ENCODE measurements around the gene POU2AF2. TPM values are rescaled to one million over a fixed set of nuclear protein-coding genes. Genes with fewer than 3 reads are reported as not detected.

The POU2AF2 gene
- total and polyA plus RNA-seq, 2 of the 8 experiments (the other 6 are each of a cell fraction or from before 2014, with no cell fraction given): not detected

DNA sequence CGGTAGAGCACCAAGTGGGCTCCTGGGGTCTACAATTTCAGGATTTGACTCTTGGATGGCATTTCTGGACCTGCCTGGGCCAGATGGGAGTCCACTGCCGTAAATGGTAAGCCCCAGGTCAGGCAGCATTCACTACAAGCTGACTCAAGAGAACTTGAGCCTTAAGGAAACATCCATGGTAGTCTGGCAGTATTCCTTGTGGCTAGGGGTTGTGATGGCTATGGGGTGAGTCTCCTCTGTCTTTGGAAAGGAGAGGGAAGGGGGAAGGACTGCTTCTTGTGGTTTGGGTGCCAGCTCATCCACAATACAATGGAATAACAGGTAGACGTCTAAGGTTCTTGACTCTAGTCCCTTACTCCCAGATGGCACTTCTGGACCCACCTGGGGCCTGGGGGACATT is 32.3 kb upstream of the POU2AF2 start:
- Histone ChIP-seq H4K20me1 (replicated peaks in 1 of 2; ENCODE audit: control insufficient read depth in 1 of 2, insufficient read depth in 2 of 2, low read length in 2 of 2) (no peaks in the 10 kb centered on the region), H3K23me2 (ENCODE audit: low read depth, low read length) (no peaks in the 10 kb centered on the region), H2AK5ac (ENCODE audit: low read depth, low read length) (no peak overlapping the region), H3K9me3 (ENCODE audit: insufficient read depth in 2 of 2, low read depth in 1 of 2, low read length in 1 of 2) (no peaks in the 10 kb centered on the region), H3K27ac (ENCODE audit: low read depth, low read length) (no peak overlapping the region), H3K9ac (replicated peaks in 1 of 4; ENCODE audit: extremely low read depth in 1 of 4, low read depth in 3 of 4, low read length in 3 of 4) (no peak overlapping the region), H2BK20ac (ENCODE audit: low read length) (no peak overlapping the region), H3K18ac (ENCODE audit: extremely low read depth, low read length) (no peak overlapping the region), H2AFZ (ENCODE audit: low read length) (no peak overlapping the region), H3K27me3 (replicated peaks in 1 of 4; ENCODE audit: control insufficient read depth in 3 of 4, extremely low read depth in 1 of 4, insufficient read depth in 3 of 4, low read length in 3 of 4) (no peaks in the 10 kb centered on the region), H3K23ac (ENCODE audit: insufficient read length) (no peak overlapping the region), H2BK120ac (replicated peaks; ENCODE audit: low read depth, low read length) (no peak overlapping the region), H2BK15ac (ENCODE audit: low read length) (no peak overlapping the region), H2BK12ac (ENCODE audit: low read depth, low read length) (no peak overlapping the region), H4K8ac (ENCODE audit: extremely low read depth, insufficient read depth, low read length) (no peak overlapping the region), H3K4me1 (replicated peaks in 1 of 4; ENCODE audit: control insufficient read depth in 3 of 4, insufficient read depth in 4 of 4, low read length in 3 of 4) (no peaks in the 10 kb centered on the region), H3K79me2 (ENCODE audit: control insufficient read depth in 1 of 2, insufficient read depth in 2 of 2, low read length in 2 of 2) (no peaks in the 10 kb centered on the region), H3K4me2 (ENCODE audit: insufficient read depth in 1 of 2, low read depth in 2 of 2, low read length in 2 of 2) (no peak overlapping the region), H2BK5ac (ENCODE audit: low read depth, low read length) (no peak overlapping the region), H3K79me1 (ENCODE audit: low read depth, low read length) (no peaks in the 10 kb centered on the region), H3K36me3 (ENCODE audit: control insufficient read depth in 2 of 4, insufficient read depth in 4 of 4, low read length in 3 of 4) (no peaks in the 10 kb centered on the region), H3K4ac (replicated peaks; ENCODE audit: insufficient read length, low read depth, low read length) (no peak overlapping the region), H4K91ac (replicated peaks; ENCODE audit: insufficient read length, low read length) (no peak overlapping the region), H4K5ac (ENCODE audit: insufficient read length, low read depth, low read length) (no peak overlapping the region), H3K14ac (ENCODE audit: insufficient read length) (no peak overlapping the region), H3K56ac (replicated peaks; ENCODE audit: insufficient read length, low read depth, low read length) (no peak overlapping the region), H3K4me3 (ENCODE audit: extremely low read depth in 1 of 4, insufficient read depth in 2 of 4, low read depth in 3 of 4, low read length in 4 of 4) (no peak overlapping the region)
- WGBS, 2 experiments (ENCODE audit: extremely low coverage in 1 of 2, insufficient coverage in 1 of 2, insufficient read length in 1 of 2, insufficient replicate concordance in 2 of 2, low coverage in 1 of 2, low lambda C conversion rate in 2 of 2, missing lambda C conversion rate in 1 of 2): 94% methylated on average over 3 of the region's 3 CpGs; no CpG with 5 or more reads in 1 of the 2 experiments
- ChIA-PET CTCF (ENCODE audit: partially characterized antibody) (interaction anchor here (0.6 to 2.2 kb wide), 2 partner anchors 17 to 720 kb away, joined by 3 to 10 read pairs; no protein-coding TSS in a partner anchor), POLR2A (ENCODE audit: partially characterized antibody) (no interaction called here)
- no peak for TF ChIP-seq FOSL1 (IDR thresholded peaks at IDR 0.05; ENCODE audit: insufficient read depth, low read depth, low read length)
- no peak for TF ChIP-seq CHD1 (IDR thresholded peaks at IDR 0.05; ENCODE audit: low read depth, low read length)
- TF ChIP-seq, protein P1, sequence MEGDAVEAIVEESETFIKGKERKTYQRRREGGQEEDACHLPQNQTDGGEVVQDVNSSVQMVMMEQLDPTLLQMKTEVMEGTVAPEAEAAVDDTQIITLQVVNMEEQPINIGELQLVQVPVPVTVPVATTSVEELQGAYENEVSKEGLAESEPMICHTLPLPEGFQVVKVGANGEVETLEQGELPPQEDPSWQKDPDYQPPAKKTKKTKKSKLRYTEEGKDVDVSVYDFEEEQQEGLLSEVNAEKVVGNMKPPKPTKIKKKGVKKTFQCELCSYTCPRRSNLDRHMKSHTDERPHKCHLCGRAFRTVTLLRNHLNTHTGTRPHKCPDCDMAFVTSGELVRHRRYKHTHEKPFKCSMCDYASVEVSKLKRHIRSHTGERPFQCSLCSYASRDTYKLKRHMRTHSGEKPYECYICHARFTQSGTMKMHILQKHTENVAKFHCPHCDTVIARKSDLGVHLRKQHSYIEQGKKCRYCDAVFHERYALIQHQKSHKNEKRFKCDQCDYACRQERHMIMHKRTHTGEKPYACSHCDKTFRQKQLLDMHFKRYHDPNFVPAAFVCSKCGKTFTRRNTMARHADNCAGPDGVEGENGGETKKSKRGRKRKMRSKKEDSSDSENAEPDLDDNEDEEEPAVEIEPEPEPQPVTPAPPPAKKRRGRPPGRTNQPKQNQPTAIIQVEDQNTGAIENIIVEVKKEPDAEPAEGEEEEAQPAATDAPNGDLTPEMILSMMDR (IDR thresholded peaks at IDR 0.05; ENCODE audit: control extremely low read depth in 1 of 3, insufficient read depth in 1 of 3, low read depth in 1 of 3, low read length in 3 of 3): no peak
- TF ChIP-seq TAF1 (IDR thresholded peaks at IDR 0.05; ENCODE audit: low read depth, low read length): no peak
- TF ChIP-seq ASH2L (IDR thresholded peaks at IDR 0.05; ENCODE audit: low read length): no peak
- no peak for DNase-seq (ENCODE audit: low read depth in 1 of 2, low spot score in 2 of 2)
- no peak for FAIRE-seq

Measured in H1 (cell line).